ENCODE measurements around the gene CHIC2. TPM values are rescaled to one million over a fixed set of nuclear protein-coding genes. Genes with fewer than 3 reads are reported as not detected.

CHIC2 gene
- total RNA-seq, 1 experiment from 2014 or later, result 8.2 TPM

DNA sequence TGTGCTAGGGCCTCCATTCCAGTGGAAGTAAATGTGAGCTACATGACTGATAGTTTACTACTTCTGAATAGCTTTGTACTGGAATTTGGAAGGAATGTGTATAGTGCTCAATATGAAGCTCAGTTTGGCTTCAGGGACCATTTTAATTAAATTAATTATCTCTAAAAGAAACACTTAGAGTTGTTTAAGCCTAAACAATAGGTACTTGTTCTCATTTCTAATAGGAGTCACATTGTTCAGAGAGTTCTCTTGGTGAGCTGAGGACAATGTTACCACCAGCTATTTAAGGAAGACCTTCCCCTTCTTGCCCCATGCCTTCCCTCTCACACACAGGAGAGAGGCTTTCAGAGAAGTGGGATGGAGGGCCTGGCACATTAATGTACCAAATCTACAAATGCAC, 78.3 kb downstream of the CHIC2 start:
- Histone ChIP-seq H3K23me2 (ENCODE audit: insufficient read length, low read depth, low read length, poor library complexity, severe bottlenecking) (no peaks in the 10 kb centered on the region), H4K91ac (ENCODE audit: insufficient read length, low read depth, low read length) (no peak overlapping the region), H3K18ac (ENCODE audit: insufficient read length, low read depth, low read length) (no peak overlapping the region), H3K9ac (ENCODE audit: extremely low read depth, insufficient read length, low read length) (no peak overlapping the region), H2BK120ac (ENCODE audit: low read depth, low read length, poor library complexity, severe bottlenecking) (no peak overlapping the region), H2AFZ (ENCODE audit: low read length) (no peak overlapping the region), H3K4me2 (ENCODE audit: insufficient read depth, insufficient read length, low read length) (no peak overlapping the region), H3K4me1 (ENCODE audit: insufficient read depth, low read length) (no peaks in the 10 kb centered on the region), H3T11ph (ENCODE audit: low read length) (no peak overlapping the region), H3K79me1 (ENCODE audit: insufficient read depth, low read depth, low read length, poor library complexity, severe bottlenecking) (no peaks in the 10 kb centered on the region), H4K8ac (replicated peaks; ENCODE audit: insufficient read length, low read depth, low read length) (no peak overlapping the region), H3K27ac (ENCODE audit: insufficient read length, low read depth, low read length) (no peak overlapping the region), H3K23ac (ENCODE audit: insufficient read length, low read depth, low read length) (no peak overlapping the region), H3K79me2 (ENCODE audit: insufficient read depth, low read length) (no peaks in the 10 kb centered on the region), H3K27me3 (ENCODE audit: insufficient read depth, low read length) (no peaks in the 10 kb centered on the region), H2BK20ac (ENCODE audit: low read depth, low read length, poor library complexity, severe bottlenecking) (no peak overlapping the region), H4K5ac (ENCODE audit: insufficient read length, low read depth, low read length) (no peak overlapping the region), H4K20me1 (ENCODE audit: control insufficient read depth, insufficient read depth, insufficient read length) (no peaks in the 10 kb centered on the region), H3K4ac (ENCODE audit: low read depth, low read length) (no peak overlapping the region), H3K14ac (ENCODE audit: insufficient read depth, low read length) (no peak overlapping the region), H2BK15ac (ENCODE audit: low read depth, low read length) (no peak overlapping the region), H2AK5ac (ENCODE audit: insufficient read length, low read length) (no peak overlapping the region), H3K56ac (ENCODE audit: insufficient read length, low read depth, low read length) (no peak overlapping the region), H3K9me3 (ENCODE audit: control insufficient read depth, low read depth, low read length) (no peaks in the 10 kb centered on the region), H2BK12ac (ENCODE audit: insufficient read length, low read depth, low read length) (no peak overlapping the region), H2BK5ac (ENCODE audit: insufficient read length, low read length) (no peak overlapping the region)
- Mint-ChIP-seq H3K9me3 (no peaks in the 10 kb centered on the region; a peak in 1 of 5 replicates), H3K4me1 (peaks cover 3 to 4% of the 10 kb centered on the region in 2 experiments), H3K27me3 (ENCODE audit: low read depth) (no peaks in the 10 kb centered on the region; the same call in 1 of the 2 replicates), H3K27ac (no peak overlapping the region; a peak in 1 of 7 replicates), H3K36me3 (ENCODE audit: insufficient read depth in 1 of 3, low read depth in 3 of 3) (no peaks in the 10 kb centered on the region), H3K4me3 (no peak overlapping the region)
- TF ChIP-seq, protein P1, sequence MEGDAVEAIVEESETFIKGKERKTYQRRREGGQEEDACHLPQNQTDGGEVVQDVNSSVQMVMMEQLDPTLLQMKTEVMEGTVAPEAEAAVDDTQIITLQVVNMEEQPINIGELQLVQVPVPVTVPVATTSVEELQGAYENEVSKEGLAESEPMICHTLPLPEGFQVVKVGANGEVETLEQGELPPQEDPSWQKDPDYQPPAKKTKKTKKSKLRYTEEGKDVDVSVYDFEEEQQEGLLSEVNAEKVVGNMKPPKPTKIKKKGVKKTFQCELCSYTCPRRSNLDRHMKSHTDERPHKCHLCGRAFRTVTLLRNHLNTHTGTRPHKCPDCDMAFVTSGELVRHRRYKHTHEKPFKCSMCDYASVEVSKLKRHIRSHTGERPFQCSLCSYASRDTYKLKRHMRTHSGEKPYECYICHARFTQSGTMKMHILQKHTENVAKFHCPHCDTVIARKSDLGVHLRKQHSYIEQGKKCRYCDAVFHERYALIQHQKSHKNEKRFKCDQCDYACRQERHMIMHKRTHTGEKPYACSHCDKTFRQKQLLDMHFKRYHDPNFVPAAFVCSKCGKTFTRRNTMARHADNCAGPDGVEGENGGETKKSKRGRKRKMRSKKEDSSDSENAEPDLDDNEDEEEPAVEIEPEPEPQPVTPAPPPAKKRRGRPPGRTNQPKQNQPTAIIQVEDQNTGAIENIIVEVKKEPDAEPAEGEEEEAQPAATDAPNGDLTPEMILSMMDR (conservative IDR thresholded peaks at IDR 0.05), result no peak
- DNase-seq, result no peak
